GM10266 (cell line): ENCODE measurements around the gene PSMC3.

Source experiments
- DNase-seq: peaks from one replicate; pipeline ENCODE4 v3.0.0; 2012; ENCODE audit errors: extremely low spot score
- TF ChIP-seq, protein P1 (sequence below): IDR thresholded peaks from 2 replicates; pipeline ENCODE4 v1.5.1; 2012; ENCODE audit warnings: mild to moderate bottlenecking, low read depth; ENCODE audit not compliant: control insufficient read depth, insufficient read depth; ENCODE audit errors: missing control alignments

The PSMC3 gene

GRCh38 chr11:47398551-47398950 lies 27.7 kb downstream of the PSMC3 start:
- TF ChIP-seq, protein P1, sequence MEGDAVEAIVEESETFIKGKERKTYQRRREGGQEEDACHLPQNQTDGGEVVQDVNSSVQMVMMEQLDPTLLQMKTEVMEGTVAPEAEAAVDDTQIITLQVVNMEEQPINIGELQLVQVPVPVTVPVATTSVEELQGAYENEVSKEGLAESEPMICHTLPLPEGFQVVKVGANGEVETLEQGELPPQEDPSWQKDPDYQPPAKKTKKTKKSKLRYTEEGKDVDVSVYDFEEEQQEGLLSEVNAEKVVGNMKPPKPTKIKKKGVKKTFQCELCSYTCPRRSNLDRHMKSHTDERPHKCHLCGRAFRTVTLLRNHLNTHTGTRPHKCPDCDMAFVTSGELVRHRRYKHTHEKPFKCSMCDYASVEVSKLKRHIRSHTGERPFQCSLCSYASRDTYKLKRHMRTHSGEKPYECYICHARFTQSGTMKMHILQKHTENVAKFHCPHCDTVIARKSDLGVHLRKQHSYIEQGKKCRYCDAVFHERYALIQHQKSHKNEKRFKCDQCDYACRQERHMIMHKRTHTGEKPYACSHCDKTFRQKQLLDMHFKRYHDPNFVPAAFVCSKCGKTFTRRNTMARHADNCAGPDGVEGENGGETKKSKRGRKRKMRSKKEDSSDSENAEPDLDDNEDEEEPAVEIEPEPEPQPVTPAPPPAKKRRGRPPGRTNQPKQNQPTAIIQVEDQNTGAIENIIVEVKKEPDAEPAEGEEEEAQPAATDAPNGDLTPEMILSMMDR: no peak
- no peak for DNase-seq

GRCh38 chr11:47398011-47398410 lies 28.2 kb downstream of the PSMC3 start:
- TF ChIP-seq, protein P1: no peak

GRCh38 chr11:47396049-47396320 lies 30.3 kb downstream of the PSMC3 start:
- TF ChIP-seq, protein P1: no peak
- no peak for DNase-seq

More at GRCh38 chr11:47398011-47398410, 28.2 kb downstream of the PSMC3 start:
- DNase-seq: no peak

DNA sequence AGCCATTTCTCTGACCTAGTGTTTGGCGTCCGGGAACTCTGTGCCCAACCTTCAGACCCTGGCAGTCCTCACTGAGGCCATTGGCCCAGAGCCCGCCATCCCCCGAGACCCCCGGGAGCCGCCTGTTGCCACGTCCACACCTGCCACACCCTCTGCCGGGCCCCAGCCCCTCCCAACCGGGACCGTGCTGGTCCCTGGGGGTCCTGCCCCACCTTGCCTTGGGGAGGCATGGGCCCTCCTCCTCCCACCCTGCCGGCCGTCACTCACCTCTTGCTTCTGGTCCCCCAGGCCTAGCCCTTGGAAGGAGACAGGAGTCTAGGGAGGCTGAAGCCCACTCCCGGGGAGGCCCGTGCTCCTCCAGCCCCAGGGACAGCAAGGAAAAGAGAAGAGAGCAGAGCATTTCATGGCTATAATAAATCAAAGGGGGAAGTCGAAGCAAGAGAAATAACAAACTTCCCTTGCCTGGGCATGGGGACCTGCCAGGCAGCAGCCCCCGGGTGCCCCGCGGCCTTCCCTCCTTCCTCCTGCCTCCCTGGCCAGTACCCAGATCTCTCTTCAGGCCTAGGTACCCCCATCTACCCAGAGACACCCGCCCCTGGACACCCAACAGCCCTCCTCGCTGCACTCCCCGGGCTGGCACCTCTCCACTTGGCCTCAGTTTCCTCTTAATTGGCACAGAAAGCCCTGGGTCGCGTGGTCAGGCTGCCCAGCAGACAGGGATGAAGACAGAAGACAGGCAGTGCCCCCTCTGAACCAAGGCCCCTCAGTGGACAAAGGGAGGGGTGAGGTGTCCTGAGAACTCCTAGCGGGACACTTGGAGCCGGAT lies 30.8 kb downstream of the PSMC3 start:
- DNase-seq: no peak
- TF ChIP-seq, protein P1: no peak

GRCh38 chr11:47394322-47395222 lies 31.7 kb downstream of the PSMC3 start:
- DNase-seq: peak; percentile 85
- TF ChIP-seq, protein P1: no peak

GRCh38 chr11:47394050-47394321 lies 32.3 kb downstream of the PSMC3 start:
- DNase-seq: no peak
- TF ChIP-seq, protein P1: no peak

- TF ChIP-seq, protein P1: no peak
- DNase-seq: no peak
Measured at GRCh38 chr11:47393163-47394049, 32.8 kb downstream of the PSMC3 start.
